Activated naive CD4-positive, alpha-beta T cell treated with anti-CD3 and anti-CD28 coated beads, Interleukin-2, amount 50 U/mL, for 72 hours (primary cell): Measurements from ENCODE around the gene CDC123. TPM values are rescaled to one million over a fixed set of nuclear protein-coding genes. Genes with fewer than 3 reads are reported as not detected.
A peak's percentile ranks its signal among the peaks of the same experiment; 100 is the strongest.
"Not testable (repeated sequence)": the region's sequence is repeated elsewhere in the genome, so short reads cannot be mapped to it uniquely, and the experiment has no call there.

Source experiments
- ATAC-seq, 2 donors: fragments of 150-1000 bp; cut with Tn5 transposase; 2 replicates each; pipeline ENCODE4 v1.10.0; 2021; ENCODE audit warnings: mild to moderate bottlenecking in 2 of 2, moderate library complexity in 2 of 2
- DNase-seq, 2 donors: peaks; one replicate each; pipeline ENCODE4 v3.0.0; 2021 to 2022; ENCODE audit warnings: low spot score in 2 of 2
- H3K27ac Mint-ChIP-seq, 2 donors: one replicate each; pipeline ENCODE4 v1.8.0; 2022; ENCODE audit warnings: mild to moderate bottlenecking in 2 of 2, mixed read lengths in 2 of 2
- H3K36me3 Mint-ChIP-seq, 2 donors: one replicate each; pipeline ENCODE4 v1.8.0; 2022; ENCODE audit warnings: mixed read lengths in 2 of 2
- H3K9me3 Mint-ChIP-seq, 2 donors: one replicate each; pipeline ENCODE4 v1.8.0; 2022; ENCODE audit warnings: mixed read lengths in 2 of 2
- total RNA-seq, 2 donors: library from RNA; stranded (reverse); gene quantifications; one replicate each; pipeline ENCODE4 v1.2.3, GENCODE V29; 2022

CDC123 gene
- total RNA-seq, 2 donors from 2014 or later = 116 to 127 TPM

GRCh38 chr10:12243864-12244620, 48.1 kb downstream of the CDC123 start:
- peak overlapping the region in 1 of 2 donors; percentile 26 for H3K27ac Mint-ChIP-seq
- DNase-seq = no peak
- peaks cover 21 to 35% of the 10 kb centered on the region in 2 donors for H3K36me3 Mint-ChIP-seq
- no peak for ATAC-seq
- no peaks in the 10 kb centered on the region for H3K9me3 Mint-ChIP-seq

GRCh38 chr10:12250181-12250580, 54.2 kb downstream of the CDC123 start:
- no peaks in the 10 kb centered on the region for H3K9me3 Mint-ChIP-seq
- DNase-seq (no peak), ATAC-seq (no peak)
- H3K27ac Mint-ChIP-seq = peak overlapping the region in 1 of 2 donors; percentile 36
- peaks cover 12 to 32% of the 10 kb centered on the region in 2 donors for H3K36me3 Mint-ChIP-seq

GRCh38 chr10:12250702-12251101, 54.7 kb downstream of the CDC123 start:
- DNase-seq, H3K27ac Mint-ChIP-seq, ATAC-seq, H3K9me3 Mint-ChIP-seq: not testable (repeated sequence)
- peaks cover 12 to 32% of the 10 kb centered on the region in 2 donors for H3K36me3 Mint-ChIP-seq

GRCh38 chr10:12251581-12251980, 55.6 kb downstream of the CDC123 start:
- Mint-ChIP-seq H3K27ac (no peak overlapping the region), H3K9me3 (no peaks in the 10 kb centered on the region), H3K36me3 (peaks cover 12 to 23% of the 10 kb centered on the region in 2 donors)
- ATAC-seq = no peak
- DNase-seq = no peak

GRCh38 chr10:12252882-12253546, 57.0 kb downstream of the CDC123 start:
- Mint-ChIP-seq H3K36me3 (peaks cover 8 to 15% of the 10 kb centered on the region in 2 donors), H3K9me3 (no peaks in the 10 kb centered on the region), H3K27ac (no peak overlapping the region)
- ATAC-seq (peak in 1 of 2 donors; percentile 57), DNase-seq (no peak)

- H3K9me3 Mint-ChIP-seq = no peaks in the 10 kb centered on the region
- H3K36me3 Mint-ChIP-seq = peaks cover 2 to 9% of the 10 kb centered on the region in 2 donors
- no peak overlapping the region for H3K27ac Mint-ChIP-seq
- DNase-seq = no peak
- ATAC-seq = no peak
These were observed 59.1 kb downstream of the CDC123 start for GRCh38 chr10:12255048-12255447.

GRCh38 chr10:12259988-12260387, 64.0 kb downstream of the CDC123 start:
- Mint-ChIP-seq H3K9me3 (no peaks in the 10 kb centered on the region), H3K27ac (no peak overlapping the region), H3K36me3 (no peaks in the 10 kb centered on the region)
- ATAC-seq (no peak), DNase-seq (no peak)

GRCh38 chr10:12262278-12262981, 66.4 kb downstream of the CDC123 start:
- Mint-ChIP-seq H3K27ac (no peak overlapping the region), H3K9me3 (no peaks in the 10 kb centered on the region), H3K36me3 (no peaks in the 10 kb centered on the region)
- no peak for DNase-seq
- ATAC-seq = no peak

GRCh38 chr10:12264204-12264940, 68.4 kb downstream of the CDC123 start:
- Mint-ChIP-seq H3K36me3 (no peaks in the 10 kb centered on the region), H3K9me3 (no peaks in the 10 kb centered on the region), H3K27ac (peak overlapping the region; percentile 79 to 84)
- ATAC-seq = peak; percentile 87 to 90
- DNase-seq = peak; percentile 77 to 79

- no peak for DNase-seq
- no peak for ATAC-seq
- H3K36me3 Mint-ChIP-seq = no peaks in the 10 kb centered on the region
- H3K9me3 Mint-ChIP-seq = no peaks in the 10 kb centered on the region
- H3K27ac Mint-ChIP-seq = no peak overlapping the region
These were observed 73.1 kb downstream of the CDC123 start for GRCh38 chr10:12269056-12269455.

- no peak for DNase-seq
- Mint-ChIP-seq H3K9me3 (no peaks in the 10 kb centered on the region), H3K27ac (no peak overlapping the region), H3K36me3 (no peaks in the 10 kb centered on the region)
- no peak for ATAC-seq
These were observed 75.2 kb downstream of the CDC123 start for GRCh38 chr10:12271210-12271540.

GRCh38 chr10:12277862-12278261, 81.9 kb downstream of the CDC123 start:
- H3K9me3 Mint-ChIP-seq, H3K36me3 Mint-ChIP-seq, DNase-seq, ATAC-seq, H3K27ac Mint-ChIP-seq: not testable (repeated sequence)

- no peak for ATAC-seq
- no peak for DNase-seq
- Mint-ChIP-seq H3K36me3 (no peaks in the 10 kb centered on the region), H3K9me3 (no peaks in the 10 kb centered on the region), H3K27ac (no peak overlapping the region)
These were observed 83.3 kb downstream of the CDC123 start for GRCh38 chr10:12279281-12279680.

- H3K27ac Mint-ChIP-seq = no peak overlapping the region
- ATAC-seq (no peak), DNase-seq (no peak)
- H3K36me3 Mint-ChIP-seq = no peaks in the 10 kb centered on the region
- H3K9me3 Mint-ChIP-seq = no peaks in the 10 kb centered on the region
These were observed 91.8 kb downstream of the CDC123 start for GRCh38 chr10:12287772-12288171.

- not testable (repeated sequence) for H3K36me3 Mint-ChIP-seq, ATAC-seq, H3K9me3 Mint-ChIP-seq, H3K27ac Mint-ChIP-seq, DNase-seq
These were observed 101.8 kb downstream of the CDC123 start for GRCh38 chr10:12297784-12298183.

- DNase-seq (no peak), ATAC-seq (no peak)
- no peak overlapping the region for H3K27ac Mint-ChIP-seq
- H3K9me3 Mint-ChIP-seq = peaks cover 0 to 5% of the 10 kb centered on the region in 2 donors
- peaks cover 0 to 5% of the 10 kb centered on the region in 2 donors for H3K36me3 Mint-ChIP-seq
These were observed 103.4 kb downstream of the CDC123 start for GRCh38 chr10:12299222-12299965.
